Trophoblast cell (in vitro differentiated cells and primary cell): Measurements from ENCODE around the gene NAA80.

ENCODE experiments used
- DNase-seq, 2 donors: peaks; one replicate each; pipeline ENCODE4 v3.0.0-alpha.2; 2016
- H2AFZ ChIP-seq: 2 replicates; pipeline ENCODE4 v1.6.1; 2013; ENCODE audit warnings: low read length, moderate library complexity, mild to moderate bottlenecking; ENCODE audit not compliant: insufficient read depth, poor library complexity
- H2AK5ac ChIP-seq: 2 replicates; pipeline ENCODE4 v1.6.1; 2013; ENCODE audit warnings: mild to moderate bottlenecking, low read length
- H2BK120ac ChIP-seq: 2 replicates; pipeline ENCODE4 v1.6.1; 2013; ENCODE audit warnings: low read length, mild to moderate bottlenecking, moderate library complexity; ENCODE audit not compliant: insufficient read depth, poor library complexity
- H2BK12ac ChIP-seq: 2 replicates; pipeline ENCODE4 v1.6.1; 2013; ENCODE audit warnings: mild to moderate bottlenecking, low read length, moderate library complexity
- H2BK5ac ChIP-seq: 2 replicates; pipeline ENCODE4 v1.6.1; 2013; ENCODE audit warnings: low read length, low read depth, moderate library complexity, mild to moderate bottlenecking; ENCODE audit not compliant: poor library complexity
- H3K14ac ChIP-seq: 2 replicates; pipeline ENCODE4 v1.6.1; 2013; ENCODE audit warnings: mild to moderate bottlenecking, low read length
- H3K18ac ChIP-seq: 2 replicates; pipeline ENCODE4 v1.6.1; 2013; ENCODE audit warnings: mild to moderate bottlenecking, low read length
- H3K23ac ChIP-seq: 2 replicates; pipeline ENCODE4 v1.6.1; 2013; ENCODE audit warnings: low read length
- H3K27ac ChIP-seq: 2 replicates; pipeline ENCODE4 v1.5.1; 2013; ENCODE audit warnings: low read depth, mild to moderate bottlenecking, inconsistent platforms, low read length, moderate library complexity
- H3K27me3 ChIP-seq: 2 replicates; pipeline ENCODE4 v1.6.1; 2013; ENCODE audit warnings: inconsistent platforms, mild to moderate bottlenecking, low read length, moderate library complexity; ENCODE audit not compliant: insufficient read depth
- H3K36me3 ChIP-seq, 2 experiments: 1 replicate in 1 of 2; 2 replicates in 1 of 2; pipeline ENCODE4 v1.6.1; 2013; ENCODE audit warnings: low read length in 2 of 2, mild to moderate bottlenecking in 2 of 2, moderate library complexity in 1 of 2; ENCODE audit not compliant: insufficient read depth in 2 of 2, control insufficient read depth in 1 of 2
- H3K4ac ChIP-seq: 2 replicates; pipeline ENCODE4 v1.6.1; 2013; ENCODE audit warnings: low read depth, mild to moderate bottlenecking, low read length, moderate library complexity
- H3K4me1 ChIP-seq, 2 experiments: 1 replicate in 1 of 2; 2 replicates in 1 of 2; pipeline ENCODE4 v1.6.1; 2013; ENCODE audit warnings: low read length in 2 of 2, mild to moderate bottlenecking in 2 of 2, moderate library complexity in 1 of 2; ENCODE audit not compliant: insufficient read depth in 2 of 2, control insufficient read depth in 1 of 2
- H3K4me2 ChIP-seq: 2 replicates; pipeline ENCODE4 v1.6.1; 2013; ENCODE audit warnings: inconsistent platforms, mild to moderate bottlenecking, low read length, moderate library complexity
- H3K4me3 ChIP-seq: 2 replicates; pipeline ENCODE4 v1.5.1; 2013; ENCODE audit warnings: mild to moderate bottlenecking, low read depth, low read length, inconsistent platforms
- H3K79me1 ChIP-seq: one replicate; pipeline ENCODE4 v1.6.1; 2013; ENCODE audit warnings: low read length
- H3K79me2 ChIP-seq: 2 replicates; pipeline ENCODE4 v1.6.1; 2013; ENCODE audit warnings: low read length, mild to moderate bottlenecking; ENCODE audit not compliant: control insufficient read depth, insufficient read depth, poor library complexity
- H3K9ac ChIP-seq: 2 replicates; pipeline ENCODE4 v1.6.1; 2013; ENCODE audit warnings: mild to moderate bottlenecking, low read length
- H3K9me3 ChIP-seq: 2 replicates; pipeline ENCODE4 v1.6.1; 2013; ENCODE audit warnings: low read depth, mild to moderate bottlenecking, control low read depth, inconsistent platforms, low read length; ENCODE audit not compliant: insufficient read depth
- H4K12ac ChIP-seq: 2 replicates; pipeline ENCODE4 v1.6.1; 2013; ENCODE audit warnings: low read depth, mild to moderate bottlenecking, low read length, moderate library complexity
- H4K8ac ChIP-seq: 2 replicates; pipeline ENCODE4 v1.6.1; 2013; ENCODE audit warnings: low read depth, mild to moderate bottlenecking, low read length, moderate library complexity
- H4K91ac ChIP-seq: one replicate; pipeline ENCODE4 v1.6.1; 2013; ENCODE audit warnings: low read depth, mild to moderate bottlenecking, low read length, moderate library complexity
- WGBS: extraction: QIAGEN DNeasy Blood & Tissue Kit; methylation state at CpG from one replicate; pipeline ENCODE4 v1.1.7; 2013; ENCODE audit warnings: missing lambda C conversion rate; ENCODE audit not compliant: insufficient read length, insufficient coverage; ENCODE audit errors: extremely low coverage; 5-methylcytosine and 5-hydroxymethylcytosine counted together

Gene NAA80

DNA sequence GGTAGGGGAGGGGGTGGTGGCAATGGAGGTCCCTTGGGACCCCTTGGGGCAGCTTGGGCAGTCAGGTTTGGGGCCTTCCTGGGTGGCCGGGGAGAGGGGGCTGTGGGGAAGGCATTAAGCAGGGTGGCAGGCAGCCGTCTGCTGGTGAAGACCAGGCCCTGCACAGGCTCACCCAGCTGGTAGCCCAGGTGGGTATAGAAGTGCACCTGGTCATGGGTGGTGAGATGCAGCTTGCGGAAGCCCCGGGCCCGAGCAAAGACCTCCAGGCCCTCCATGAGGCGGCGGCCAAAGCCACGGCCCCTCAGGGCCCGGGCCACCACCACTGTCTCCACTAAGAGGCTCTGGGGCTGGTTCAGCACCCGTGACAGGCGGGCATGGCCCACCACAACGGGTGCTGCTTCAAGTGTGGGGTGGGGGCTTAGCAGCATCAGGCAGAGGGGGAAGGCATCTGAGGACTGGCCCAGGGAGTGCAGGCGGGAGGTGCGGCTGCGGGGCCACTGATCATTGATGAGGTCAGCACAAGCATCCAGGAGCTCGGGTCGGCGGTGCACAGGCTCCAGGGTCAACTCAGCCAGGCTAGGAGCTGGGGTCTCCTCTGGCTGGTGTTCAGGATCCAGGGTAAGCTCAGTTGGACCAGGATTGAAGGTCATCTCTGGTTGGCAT lies 2.4 kb downstream of the NAA80 start:
- H3K27ac ChIP-seq, result no peak overlapping the region
- H2BK120ac ChIP-seq, result no peak overlapping the region
- H3K23ac ChIP-seq, result no peak overlapping the region
- no peak overlapping the region for H3K14ac ChIP-seq
- no peak overlapping the region for H2AFZ ChIP-seq
- H2BK12ac ChIP-seq, result no peak overlapping the region
- no peaks in the 10 kb centered on the region for H3K9me3 ChIP-seq
- no CpG with 5 or more reads among the region's 18 CpGs for WGBS
- H3K4ac ChIP-seq, result no peak overlapping the region
- H4K91ac ChIP-seq, result no peak overlapping the region
- no peak for DNase-seq
- H3K4me3 ChIP-seq, result no peak overlapping the region
- H3K4me1 ChIP-seq, result peaks cover 15 to 19% of the 10 kb centered on the region in 2 experiments
- no peak overlapping the region for H4K12ac ChIP-seq
- peaks cover 4 to 5% of the 10 kb centered on the region in 2 experiments for H3K36me3 ChIP-seq
- no peak overlapping the region for H2BK5ac ChIP-seq
- H3K9ac ChIP-seq, result no peak overlapping the region
- peaks cover 24% of the 10 kb centered on the region for H3K79me1 ChIP-seq
- no peak overlapping the region for H3K4me2 ChIP-seq
- H3K27me3 ChIP-seq, result no peaks in the 10 kb centered on the region
- no peak overlapping the region for H2AK5ac ChIP-seq
- no peak overlapping the region for H3K18ac ChIP-seq
- H3K79me2 ChIP-seq, result peaks cover 4% of the 10 kb centered on the region
- no peak overlapping the region for H4K8ac ChIP-seq

DNA sequence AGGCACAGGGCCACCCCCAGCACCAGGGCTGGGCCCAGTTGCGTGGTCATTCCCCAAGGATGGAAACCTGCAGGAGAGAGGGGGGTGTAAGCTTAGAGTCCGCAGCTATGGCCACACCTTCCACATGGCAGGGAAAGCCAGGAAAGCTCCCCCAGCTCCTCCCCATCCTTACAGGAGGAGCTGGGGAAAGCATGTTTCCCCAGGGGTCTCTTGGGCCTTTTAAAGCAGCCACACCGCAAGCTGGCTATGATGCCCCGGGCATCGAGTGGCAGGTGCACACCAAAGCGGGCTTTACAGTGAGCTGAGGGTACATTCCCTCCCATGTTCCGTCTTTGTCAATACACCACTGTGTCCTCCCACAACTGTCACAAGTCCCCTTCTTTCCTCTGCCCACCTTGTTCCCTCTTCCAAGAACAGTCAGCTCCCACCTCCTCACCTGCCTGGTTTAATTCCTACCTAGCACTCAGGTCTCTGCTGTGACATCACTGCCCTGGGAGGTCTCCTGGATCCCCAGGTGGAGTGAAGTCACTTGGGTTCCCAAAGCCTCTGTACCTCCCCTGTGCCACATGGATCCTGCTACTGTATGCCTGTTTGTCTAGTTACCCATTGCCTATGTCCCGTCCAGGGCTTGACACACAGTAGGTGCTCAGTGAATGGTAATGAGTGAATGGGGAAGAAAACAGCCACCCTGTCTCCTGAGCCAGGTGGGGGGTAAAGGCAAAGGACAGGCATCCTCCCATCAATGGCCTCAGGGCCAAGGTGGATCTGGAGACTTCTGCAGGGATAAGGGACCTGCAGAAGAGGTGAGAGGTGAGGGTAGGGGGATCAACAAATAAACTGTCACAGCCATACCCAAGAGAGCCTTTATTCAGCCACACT lies 3.4 kb downstream of the NAA80 start:
- WGBS, result no CpG with 5 or more reads among the region's 8 CpGs
- H3K9me3 ChIP-seq, result no peaks in the 10 kb centered on the region

GRCh38 chr3:50294492-50295403 lies 4.5 kb downstream of the NAA80 start:
- H4K8ac ChIP-seq, result no peak overlapping the region

More for the DNA sequence above, 3.4 kb downstream of the NAA80 start:
- no peak overlapping the region for H3K4me2 ChIP-seq
- H3K4ac ChIP-seq, result no peak overlapping the region
- H3K4me1 ChIP-seq, result peaks cover 18 to 26% of the 10 kb centered on the region in 2 experiments
- H3K79me1 ChIP-seq, result peaks cover 27% of the 10 kb centered on the region
- no peaks in the 10 kb centered on the region for H3K27me3 ChIP-seq
- H3K18ac ChIP-seq, result no peak overlapping the region
- peaks cover 7% of the 10 kb centered on the region for H3K79me2 ChIP-seq
- no peak overlapping the region for H3K4me3 ChIP-seq
- H3K23ac ChIP-seq, result no peak overlapping the region
- no peak overlapping the region for H2BK12ac ChIP-seq
- H4K12ac ChIP-seq, result no peak overlapping the region
- DNase-seq, result no peak
- no peak overlapping the region for H3K27ac ChIP-seq
- H2BK120ac ChIP-seq, result no peak overlapping the region
- H4K91ac ChIP-seq, result no peak overlapping the region
- H2AFZ ChIP-seq, result no peak overlapping the region
- H3K36me3 ChIP-seq, result peaks cover 4 to 5% of the 10 kb centered on the region in 2 experiments
- no peak overlapping the region for H2BK5ac ChIP-seq
- H2AK5ac ChIP-seq, result no peak overlapping the region
- no peak overlapping the region for H3K14ac ChIP-seq
- H3K9ac ChIP-seq, result no peak overlapping the region
- no peak overlapping the region for H4K8ac ChIP-seq

DNA sequence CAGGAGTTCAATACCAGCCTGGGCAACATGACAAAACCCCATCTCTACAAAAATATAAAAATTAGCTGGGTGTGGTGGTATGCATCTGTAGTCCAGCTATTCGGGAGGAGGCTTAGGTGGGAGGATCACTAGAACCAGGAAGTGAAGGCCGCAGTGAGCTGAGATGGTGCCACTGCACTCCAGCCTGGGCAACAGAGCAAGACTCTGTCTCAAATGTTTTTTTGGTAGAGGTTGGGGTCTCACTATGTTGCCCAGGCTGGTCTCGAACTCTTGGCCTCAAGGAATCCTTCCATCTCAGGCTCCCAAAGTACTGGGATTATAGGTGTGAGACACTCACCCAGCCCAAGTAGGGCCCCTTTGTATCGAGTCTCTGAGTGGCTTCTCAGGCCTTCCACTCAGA lies 5.1 kb downstream of the NAA80 start:
- no peak overlapping the region for H4K12ac ChIP-seq
- no peak overlapping the region for H3K4ac ChIP-seq
- H3K27me3 ChIP-seq, result no peaks in the 10 kb centered on the region
- no peaks in the 10 kb centered on the region for H3K9me3 ChIP-seq
- WGBS, result no CpG with 5 or more reads among the region's 4 CpGs
- H3K4me2 ChIP-seq, result no peak overlapping the region
- peaks cover 9 to 15% of the 10 kb centered on the region in 2 experiments for H3K4me1 ChIP-seq
- no peak overlapping the region for H2AK5ac ChIP-seq
- H3K4me3 ChIP-seq, result no peak overlapping the region
- no peak overlapping the region for H2AFZ ChIP-seq
- H3K79me1 ChIP-seq, result peaks cover 17% of the 10 kb centered on the region
- H4K91ac ChIP-seq, result no peak overlapping the region
- H3K18ac ChIP-seq, result no peak overlapping the region
- no peak overlapping the region for H2BK12ac ChIP-seq
- H2BK5ac ChIP-seq, result no peak overlapping the region
- H2BK120ac ChIP-seq, result no peak overlapping the region
- no peak overlapping the region for H3K27ac ChIP-seq
- peaks cover 7% of the 10 kb centered on the region for H3K79me2 ChIP-seq
- no peak overlapping the region for H3K23ac ChIP-seq
- no peak overlapping the region for H3K14ac ChIP-seq
- H3K9ac ChIP-seq, result no peak overlapping the region
- no peak overlapping the region for H4K8ac ChIP-seq
- no peak for DNase-seq
- H3K36me3 ChIP-seq, result peaks cover 19% of the 10 kb centered on the region in 2 experiments

More at GRCh38 chr3:50294492-50295403, 4.5 kb downstream of the NAA80 start:
- peaks cover 12% of the 10 kb centered on the region in 2 experiments for H3K36me3 ChIP-seq
- no peak overlapping the region for H3K14ac ChIP-seq
- WGBS, result no CpG with 5 or more reads among the region's 22 CpGs
- H3K27ac ChIP-seq, result no peak overlapping the region
- peaks cover 7% of the 10 kb centered on the region for H3K79me2 ChIP-seq
- H4K12ac ChIP-seq, result no peak overlapping the region
- H3K9ac ChIP-seq, result no peak overlapping the region
- no peaks in the 10 kb centered on the region for H3K27me3 ChIP-seq
- H3K79me1 ChIP-seq, result peaks cover 18% of the 10 kb centered on the region
- H3K18ac ChIP-seq, result no peak overlapping the region
- no peak overlapping the region for H2AK5ac ChIP-seq
- no peaks in the 10 kb centered on the region for H3K9me3 ChIP-seq
- no peak overlapping the region for H4K91ac ChIP-seq
- no peak overlapping the region for H3K4ac ChIP-seq
- no peak overlapping the region for H2BK5ac ChIP-seq
- H2BK120ac ChIP-seq, result no peak overlapping the region
- no peak overlapping the region for H3K4me2 ChIP-seq
- no peak overlapping the region for H2BK12ac ChIP-seq
- no peak overlapping the region for H2AFZ ChIP-seq
- no peak overlapping the region for H3K23ac ChIP-seq
- DNase-seq, result no peak
- peaks cover 9 to 16% of the 10 kb centered on the region in 2 experiments for H3K4me1 ChIP-seq
- H3K4me3 ChIP-seq, result no peak overlapping the region
